Spleen (tissue), 7 donors: ENCODE results near the gene SLC13A4.

ENCODE experiments used
- CTCF ChIP-seq, 11 experiments: fragments of 200-600 bp in 7 of 11; fragments of 450-650 bp in 4 of 11; sonication (generic) in 4 of 11; IDR thresholded peaks in 8 of 11; conservative IDR thresholded peaks in 3 of 11; 1 replicate in 7 of 11; 2 replicates in 4 of 11; pipeline versions ENCODE4 v1.4.0 to v1.8.0; 2016 to 2021; ENCODE audit warnings: antibody characterized with exemption in 11 of 11, inconsistent platforms in 4 of 11, mild to moderate bottlenecking in 1 of 11
- POLR2A ChIP-seq, 3 donors: fragments of 450-650 bp; IDR thresholded peaks; one replicate each; pipeline ENCODE4 v1.5.1; 2017; ENCODE audit warnings: antibody characterized with exemption in 3 of 3, mild to moderate bottlenecking in 1 of 3
- POLR2AphosphoS5 ChIP-seq, 3 donors: sonication (generic); formaldehyde crosslinking; IDR thresholded peaks; one replicate each; pipeline ENCODE4 v1.5.1; 2017; ENCODE audit warnings: antibody characterized with exemption in 3 of 3
- donor health status: DM: no; HTN: no; CAD: no; lungs with moderate emphysema.
- donor health status: DM: no; HTN: no; CAD: no.
- donor health status: DM: no; HTN: no; CAD: no.

GRCh38 chr7:135769005-135769802 lies 41.2 kb upstream of the SLC13A4 start:
- TF ChIP-seq CTCF (IDR thresholded peaks at IDR 0.05 in 8 of 11, conservative IDR thresholded peaks at IDR 0.05 in 3 of 11) = no peak
- TF ChIP-seq POLR2A (IDR thresholded peaks at IDR 0.05) = no peak
- TF ChIP-seq POLR2AphosphoS5 (IDR thresholded peaks at IDR 0.05) = peak in 1 of 3 donors; percentile 39
